Activated CD4-positive, alpha-beta T cell treated with anti-CD3 and anti-CD28 coated beads for 24 hours (primary cell): Measurements from ENCODE around the gene NEUROD1.
"Not testable (repeated sequence)": the region's sequence is repeated elsewhere in the genome, so short reads cannot be mapped to it uniquely, and the experiment has no call there.

Experiments
- DNase-seq, 2 donors: peaks; one replicate each; pipeline ENCODE4 v3.0.0-alpha.2; 2020; ENCODE audit warnings: low read depth in 2 of 2

The NEUROD1 gene

GRCh38 chr2:181680055-181680936, at the start of gene NEUROD1:
Gene NEUROD1 (minus strand): TSS chr2:181680517. CDS start chr2:181678860, 1,657 bp downstream.
- DNase-seq, result no peak

DNA sequence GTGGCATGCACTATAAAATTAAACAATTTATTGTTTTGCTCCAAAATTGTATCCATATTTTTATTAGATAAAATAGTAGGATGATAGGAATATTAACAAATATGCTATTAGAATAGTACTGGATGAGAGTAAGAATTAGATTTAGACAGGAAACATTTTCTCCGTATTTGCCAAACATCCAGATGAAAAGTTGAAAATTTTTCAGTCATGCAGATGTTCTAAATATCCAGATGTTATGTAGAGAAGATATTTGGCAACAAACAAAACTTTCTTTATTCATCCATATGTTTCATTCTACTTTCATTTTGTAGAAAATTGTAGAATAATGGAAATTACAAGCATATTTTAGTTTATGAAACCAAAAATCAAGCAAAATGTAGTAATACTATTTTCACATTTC, 45.2 kb upstream of the NEUROD1 start:
- no peak for DNase-seq

GRCh38 chr2:181724662-181725061, 44.3 kb upstream of the NEUROD1 start:
- no peak for DNase-seq

DNA sequence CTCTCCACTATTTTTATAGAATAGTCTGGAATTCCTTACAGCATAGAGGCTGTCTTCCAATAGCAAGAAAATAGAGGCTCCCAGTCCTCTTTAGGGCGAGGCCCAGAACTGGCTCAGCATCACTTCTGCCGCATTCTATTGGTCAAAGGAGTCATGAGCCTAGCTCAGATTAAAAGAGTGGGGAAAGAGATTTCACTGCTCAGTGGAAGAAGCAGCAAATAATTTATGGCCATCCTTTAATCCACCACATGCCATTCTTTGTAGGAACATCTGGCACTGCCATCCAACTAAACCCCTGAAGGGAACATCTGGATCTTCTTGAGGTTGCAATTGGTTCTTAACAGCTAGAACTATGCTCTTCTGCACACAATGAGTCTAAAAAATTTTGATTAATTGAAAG, 43.4 kb upstream of the NEUROD1 start:
- no peak for DNase-seq

- DNase-seq, result peak; percentile 38 to 63
Observed at GRCh38 chr2:181715033-181715630, 34.8 kb upstream of the NEUROD1 start.

GRCh38 chr2:181711051-181711450, 30.7 kb upstream of the NEUROD1 start:
- not testable (repeated sequence) for DNase-seq

GRCh38 chr2:181702519-181702918, 22.2 kb upstream of the NEUROD1 start:
- not testable (repeated sequence) for DNase-seq

- no peak for DNase-seq
Observed at GRCh38 chr2:181698223-181698622, 17.9 kb upstream of the NEUROD1 start.

DNA sequence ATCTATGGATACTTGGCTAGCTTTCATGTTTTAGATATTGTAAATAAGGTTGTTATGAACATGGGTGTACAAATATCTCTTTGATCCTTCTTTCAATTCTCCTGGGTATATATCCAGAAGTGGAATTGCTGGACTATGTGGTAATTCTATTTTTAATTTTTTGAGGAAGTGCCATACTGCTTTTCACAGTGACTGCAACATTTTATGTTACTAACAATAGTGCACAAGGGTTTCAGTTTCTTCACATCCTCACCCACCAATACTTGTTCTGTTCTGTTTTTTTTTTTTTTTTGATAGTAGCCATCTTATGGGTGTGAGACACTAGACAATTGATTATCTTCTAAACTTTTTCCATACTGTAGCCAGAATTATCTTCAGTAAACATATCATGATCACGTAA, 17.3 kb upstream of the NEUROD1 start:
- DNase-seq, result no peak

- no peak for DNase-seq
Observed at GRCh38 chr2:181697126-181697525, 16.8 kb upstream of the NEUROD1 start.

- DNase-seq, result no peak
Observed at GRCh38 chr2:181694271-181694670, 14.0 kb upstream of the NEUROD1 start.

DNA sequence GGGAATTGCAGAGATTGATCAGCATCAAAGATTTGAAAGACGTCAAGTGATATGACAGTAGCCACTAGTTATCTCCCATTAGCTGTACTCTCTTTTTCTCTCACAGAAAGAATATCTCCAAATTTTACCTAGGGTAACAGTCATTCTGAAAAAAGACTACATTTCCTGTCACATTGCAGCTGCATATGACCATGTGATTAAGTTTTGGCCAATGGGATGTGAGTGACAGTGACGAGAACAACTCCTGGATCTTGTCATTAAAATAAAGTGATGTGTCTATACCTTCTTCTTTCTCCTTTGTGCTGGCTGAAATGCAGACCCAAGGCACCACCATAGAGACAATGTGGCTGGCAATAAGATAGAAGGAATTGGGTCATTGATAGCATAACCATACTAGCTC, 10.5 kb upstream of the NEUROD1 start:
- no peak for DNase-seq

DNA sequence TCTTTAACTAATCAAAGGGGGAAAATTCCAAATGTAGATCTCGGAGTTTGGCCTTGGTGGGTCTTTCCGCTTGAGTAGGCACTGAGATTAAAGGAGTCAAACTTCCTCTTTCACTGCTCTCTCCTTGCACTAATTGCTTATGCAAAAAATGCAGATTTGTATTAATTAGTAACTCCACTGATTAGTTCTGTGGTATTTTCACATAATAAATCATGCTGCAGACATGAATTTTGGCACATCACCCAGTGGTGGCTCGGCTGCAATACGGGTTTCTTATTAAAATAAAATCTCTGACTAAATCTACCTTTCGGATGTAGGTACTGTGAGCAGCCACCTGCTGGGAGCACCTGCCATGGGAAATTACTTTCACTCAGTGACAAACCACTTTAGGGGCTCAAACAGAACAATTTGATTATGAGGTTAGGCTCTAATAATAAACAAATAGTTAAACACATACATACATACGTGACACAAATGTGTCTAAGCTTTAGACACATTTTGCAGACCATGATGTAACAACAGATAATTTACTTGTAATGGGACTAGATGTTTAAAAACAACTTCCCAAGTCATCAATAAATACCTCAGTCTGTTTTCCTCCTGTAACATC, 6.4 kb upstream of the NEUROD1 start:
- DNase-seq, result no peak

- DNase-seq, result no peak
Observed at GRCh38 chr2:181685150-181685688, 4.9 kb upstream of the NEUROD1 start.

DNA sequence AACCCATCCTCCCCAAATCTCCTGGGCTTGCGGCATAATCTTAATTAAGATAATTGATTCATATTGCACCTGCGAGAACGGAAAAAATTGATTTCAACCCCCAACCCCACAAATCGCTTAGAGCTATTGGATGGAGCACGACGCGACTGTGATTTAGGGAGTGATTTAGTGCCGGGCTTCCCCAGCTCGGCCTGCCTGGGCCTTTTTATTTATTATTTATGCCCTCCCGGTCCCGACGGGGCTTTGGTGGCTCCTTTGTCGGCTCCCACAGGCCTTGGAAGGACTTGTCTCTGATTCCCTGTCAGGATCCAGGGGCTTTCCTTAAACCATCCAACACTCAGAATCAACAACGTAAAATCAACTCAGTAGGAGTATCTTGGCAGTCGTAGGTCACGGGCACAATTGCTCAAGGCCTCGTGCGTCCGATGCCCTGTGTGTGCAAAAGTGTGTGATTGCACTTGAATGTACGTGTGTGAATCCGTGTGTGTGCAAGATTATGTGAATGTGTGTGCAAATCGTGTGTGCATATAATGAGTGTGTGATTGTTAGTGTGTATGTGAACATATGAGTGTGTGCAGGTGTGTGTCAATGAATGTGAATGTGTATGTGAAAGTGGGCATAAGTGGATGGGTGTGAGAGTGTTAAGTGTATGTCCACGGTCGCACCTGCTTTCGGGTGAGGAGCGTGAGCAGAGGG, 4.3 kb upstream of the NEUROD1 start:
- DNase-seq, result no peak

- DNase-seq, result no peak
Observed at GRCh38 chr2:181683518-181684453, 3.5 kb upstream of the NEUROD1 start.

GRCh38 chr2:181682795-181683517, 2.6 kb upstream of the NEUROD1 start:
- DNase-seq, result no peak

GRCh38 chr2:181682026-181682789, 1.9 kb upstream of the NEUROD1 start:
- DNase-seq, result no peak
